Measurements from ENCODE around the gene TLE3.

The TLE3 gene

GRCh38 chr15:70006259-70007147 lies 91.2 kb downstream of the TLE3 start:
- DNase-seq (ENCODE audit: low read depth) = no peak

GRCh38 chr15:70004826-70005225 lies 92.9 kb downstream of the TLE3 start:
- DNase-seq (ENCODE audit: low read depth) = no peak

DNA sequence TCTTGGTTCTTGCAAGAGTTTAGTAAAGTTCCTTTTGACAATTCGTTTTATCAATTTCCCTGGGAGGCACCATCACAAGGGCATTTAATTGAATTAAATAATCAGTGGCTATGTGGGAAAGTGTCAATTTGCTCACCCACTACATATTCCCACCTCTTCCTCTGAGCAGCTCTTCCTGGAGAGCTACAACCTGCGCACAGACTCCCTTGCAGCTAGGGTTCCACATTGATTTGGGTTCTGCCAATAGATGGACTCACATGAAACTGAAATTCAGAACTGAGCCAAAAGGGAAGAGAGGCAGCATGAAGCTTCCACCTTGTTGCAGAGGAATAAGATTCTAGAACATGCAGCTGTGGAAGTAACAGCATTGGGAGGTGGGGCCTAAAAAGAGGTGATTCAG lies 94.8 kb downstream of the TLE3 start:
- DNase-seq (ENCODE audit: low read depth) = no peak

- no peak for DNase-seq (ENCODE audit: low read depth)
Measured at GRCh38 chr15:70001859-70002258, 95.9 kb downstream of the TLE3 start.

DNA sequence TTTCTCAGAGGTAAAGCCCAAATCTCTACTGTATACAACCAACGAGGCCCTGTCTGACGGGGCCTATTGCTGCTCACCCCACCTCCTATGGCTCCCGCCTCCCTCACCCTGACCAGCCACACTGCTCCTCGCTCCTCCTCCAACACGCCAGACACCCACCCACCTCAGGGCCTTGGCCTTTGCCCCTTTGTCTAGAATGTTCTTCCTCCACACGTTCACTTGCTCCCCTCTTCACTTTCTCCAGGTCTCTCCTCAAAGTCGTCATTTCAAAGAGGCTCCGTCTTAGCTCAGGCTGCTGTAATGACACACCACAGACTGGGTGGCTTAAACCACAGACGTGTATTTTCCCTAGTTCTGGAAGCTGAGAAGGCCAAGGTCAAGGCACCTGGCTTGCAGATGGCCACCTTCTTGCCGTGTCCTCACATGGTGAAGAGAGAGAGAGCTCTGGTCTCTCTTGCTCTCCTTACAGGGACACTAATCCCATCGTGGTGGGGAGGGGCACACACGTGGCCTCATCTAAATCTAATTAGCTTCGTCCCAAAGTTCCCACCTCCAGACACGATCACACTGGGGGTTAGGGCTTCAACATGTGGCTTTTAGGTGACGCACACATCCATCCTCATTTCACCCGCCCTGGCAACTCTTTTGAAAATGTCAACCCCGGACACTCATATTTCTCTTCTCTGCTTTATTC lies 98.2 kb downstream of the TLE3 start:
- no peak for DNase-seq (ENCODE audit: low read depth)

GRCh38 chr15:69998541-69999391 lies 99.0 kb downstream of the TLE3 start:
- no peak for DNase-seq (ENCODE audit: low read depth)

- DNase-seq (ENCODE audit: low read depth) = peak; percentile 43
Measured at GRCh38 chr15:69997813-69998212, 99.9 kb downstream of the TLE3 start.

All from EH (cell line).